Common myeloid progenitor, CD34-positive (primary cell): Measurements from ENCODE around the gene RAB3B.

Experiments
- CTCF ChIA-PET: fragments of 350-600 bp; sonication (Branson Sonifier 250); formaldehyde crosslinking; loops from one replicate; lab custom pipeline; 2021; ENCODE audit warnings: antibody characterized with exemption; lab: Charles Lee
- POLR2A ChIA-PET: fragments of 350-600 bp; sonication (Branson Sonifier 250); formaldehyde crosslinking; loops from one replicate; lab custom pipeline; 2021; ENCODE audit warnings: antibody characterized with exemption; lab: Charles Lee
- DNase-seq, 3 donors: peaks; one replicate each; pipeline versions ENCODE4 v3.0.0 to v3.0.0-alpha.2; 2013
- H3K27ac ChIP-seq, 2 experiments: 1 replicate in 1 of 2; 2 replicates in 1 of 2; pipeline ENCODE4 v1.7.0; 2013; ENCODE audit warnings: inconsistent platforms in 2 of 2, low read length in 2 of 2, mild to moderate bottlenecking in 2 of 2, low read depth in 1 of 2, moderate library complexity in 1 of 2; ENCODE audit not compliant: severe bottlenecking in 2 of 2, insufficient read depth in 1 of 2, poor library complexity in 1 of 2
- H3K27me3 ChIP-seq, 5 experiments: replicated peaks in 2 of 5; 1 replicate in 3 of 5; 2 replicates in 2 of 5; pipeline versions ENCODE4 v1.6.1 to v1.7.0; 2013; ENCODE audit warnings: low read length in 4 of 5, mild to moderate bottlenecking in 2 of 5, moderate library complexity in 2 of 5, inconsistent platforms in 1 of 5; ENCODE audit not compliant: insufficient read depth in 5 of 5, control insufficient read depth in 4 of 5
- H3K36me3 ChIP-seq, 4 experiments: 1 replicate in 2 of 4; 2 replicates in 2 of 4; pipeline versions ENCODE4 v1.6.1 to v1.7.0; 2013; ENCODE audit warnings: low read length in 3 of 4, control low read depth in 1 of 4, mild to moderate bottlenecking in 1 of 4; ENCODE audit not compliant: control insufficient read depth in 4 of 4, insufficient read depth in 4 of 4
- H3K4me1 ChIP-seq, 4 experiments: 1 replicate in 3 of 4; 2 replicates in 1 of 4; pipeline versions ENCODE4 v1.6.1 to v1.7.1; 2013; ENCODE audit warnings: low read length in 3 of 4, mild to moderate bottlenecking in 3 of 4, control low read depth in 1 of 4, inconsistent platforms in 1 of 4, moderate library complexity in 1 of 4; ENCODE audit not compliant: control insufficient read depth in 4 of 4, insufficient read depth in 4 of 4; ENCODE audit errors: control extremely low read depth in 1 of 4
- H3K4me3 ChIP-seq, 7 experiments: 1 replicate in 4 of 7; 2 replicates in 3 of 7; pipeline versions ENCODE4 v1.5.1 to v1.7.0; 2013; ENCODE audit warnings: mild to moderate bottlenecking in 7 of 7, low read length in 6 of 7, moderate library complexity in 6 of 7, inconsistent platforms in 2 of 7, low read depth in 2 of 7, control low read depth in 1 of 7; ENCODE audit not compliant: insufficient read depth in 4 of 7, control insufficient read depth in 1 of 7; ENCODE audit errors: extremely low read depth in 1 of 7
- H3K9me3 ChIP-seq, 5 experiments: 1 replicate in 4 of 5; 2 replicates in 1 of 5; pipeline versions ENCODE4 v1.6.1 to v1.7.1; 2013; ENCODE audit warnings: low read length in 4 of 5, mild to moderate bottlenecking in 2 of 5, inconsistent platforms in 1 of 5, low read depth in 1 of 5, moderate library complexity in 1 of 5; ENCODE audit not compliant: control insufficient read depth in 4 of 5, insufficient read depth in 2 of 5; ENCODE audit errors: control extremely low read depth in 1 of 5
- WGBS: methylation state at CpG from one replicate; pipeline ENCODE4 v1.1.5; 2013; ENCODE audit not compliant: insufficient coverage; 5-methylcytosine and 5-hydroxymethylcytosine counted together

RAB3B gene

DNA sequence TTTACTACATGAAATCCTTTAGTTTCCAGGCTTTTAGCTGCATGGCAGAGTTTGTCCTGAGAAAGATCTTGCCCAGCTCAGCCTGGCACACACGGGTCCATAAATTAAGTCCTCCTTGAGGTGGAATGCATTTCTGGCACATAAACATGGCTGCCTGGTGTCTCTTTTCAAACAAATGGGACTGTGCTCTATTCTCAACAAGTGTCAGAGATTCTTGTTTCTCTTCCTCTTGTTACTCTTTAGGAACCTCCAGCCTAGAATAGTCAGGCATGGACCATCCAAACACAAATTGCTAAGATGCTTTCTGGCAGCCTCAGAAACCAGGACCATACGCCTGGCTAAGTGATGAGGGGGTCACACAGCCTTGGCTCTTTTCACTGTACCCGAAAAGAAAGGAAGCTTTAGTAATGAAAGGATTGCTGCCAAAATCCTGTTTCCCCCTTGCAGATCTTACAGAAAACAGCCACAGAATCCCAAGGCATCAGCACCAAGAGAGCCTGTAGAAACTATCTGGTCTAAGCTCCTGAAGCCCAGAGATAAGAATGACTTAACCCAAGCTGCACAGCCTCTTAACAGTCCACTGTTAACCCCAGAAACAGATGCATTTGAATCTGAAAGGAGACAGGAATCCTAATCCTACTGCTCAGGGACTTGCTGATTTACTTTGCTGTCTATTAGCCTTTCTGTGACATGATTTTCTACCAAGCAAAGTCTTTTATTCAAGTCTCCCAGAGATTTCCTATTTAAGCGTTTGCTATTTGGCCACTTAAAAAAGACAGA is 80.1 kb downstream of the RAB3B start:
- peaks cover 0 to 6% (median 2%) of the 10 kb centered on the region in 5 experiments for H3K27me3 ChIP-seq
- no peaks in the 10 kb centered on the region for H3K36me3 ChIP-seq
- H3K4me3 ChIP-seq: no peak overlapping the region
- ChIA-PET CTCF (interaction anchor here (1.2 to 1.8 kb wide), 2 partner anchors 12 to 13 kb away, joined by 4 read pairs; no protein-coding TSS in a partner anchor), POLR2A (no interaction called here)
- WGBS: 97% methylated on average over 2 of the region's 4 CpGs
- H3K4me1 ChIP-seq: no peaks in the 10 kb centered on the region
- H3K9me3 ChIP-seq: peaks cover 0 to 8% (median 0%) of the 10 kb centered on the region in 5 experiments
- DNase-seq: no peak
- H3K27ac ChIP-seq: no peak overlapping the region

DNA sequence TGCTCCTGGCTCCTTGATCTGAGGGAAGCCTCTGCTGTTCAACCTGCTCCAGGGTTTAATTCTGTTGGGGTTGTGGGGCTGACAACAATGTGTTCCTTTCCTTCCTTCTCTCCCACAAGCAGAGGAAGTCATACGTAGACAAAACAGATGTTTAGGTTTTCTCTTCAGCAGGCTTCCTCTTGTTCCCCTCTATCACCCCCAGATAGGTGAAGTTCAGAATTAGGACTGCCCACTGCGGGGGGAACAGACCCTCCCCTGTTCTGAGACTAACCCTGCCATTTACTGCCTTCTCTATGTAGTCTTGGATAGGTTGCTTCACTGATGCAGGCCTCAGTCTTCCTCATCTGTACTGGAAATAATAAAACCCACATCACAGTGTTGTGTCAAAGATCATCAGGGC is 82.0 kb downstream of the RAB3B start:
- Histone ChIP-seq H3K4me1 (no peaks in the 10 kb centered on the region), H3K27me3 (peaks cover 0 to 3% (median 0%) of the 10 kb centered on the region in 5 experiments), H3K9me3 (peaks cover 0 to 8% (median 0%) of the 10 kb centered on the region in 5 experiments), H3K4me3 (no peak overlapping the region), H3K27ac (no peak overlapping the region), H3K36me3 (no peaks in the 10 kb centered on the region)
- POLR2A ChIA-PET: no interaction called here
- WGBS: 0% methylated on average over 1 of the region's 2 CpGs
- CTCF ChIA-PET: no interaction called here
- peak in 2 of 3 donors; percentile 18 to 33 for DNase-seq

DNA sequence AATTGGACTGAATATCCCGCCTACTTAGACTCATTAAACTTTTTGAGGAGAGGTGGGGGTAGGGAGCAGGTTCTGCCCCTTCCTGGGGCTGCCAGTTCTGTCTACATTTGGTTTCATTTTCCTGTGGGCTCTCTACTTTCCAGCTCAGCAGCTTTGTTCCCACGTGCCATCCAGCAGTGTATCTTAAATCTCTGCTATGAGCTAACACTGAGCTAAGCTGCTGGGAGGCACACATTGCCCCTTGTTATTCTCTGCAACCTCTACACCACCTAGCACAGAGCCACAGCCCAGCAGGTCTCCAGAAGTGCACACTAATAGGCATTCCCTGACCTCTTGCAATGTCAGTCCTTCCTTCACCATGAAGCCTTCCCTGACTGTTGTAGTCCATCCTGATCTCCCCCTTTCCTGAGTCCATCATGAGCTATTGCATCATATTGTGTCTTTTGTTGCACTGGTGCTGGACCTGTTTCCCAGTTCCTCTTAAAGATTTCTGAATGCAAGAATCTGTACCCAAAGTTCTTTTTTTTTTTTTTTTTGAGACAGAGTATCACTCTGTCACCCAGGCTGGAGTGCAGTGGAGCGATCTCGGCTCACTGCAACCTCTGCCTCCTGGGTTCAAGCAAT is 83.3 kb downstream of the RAB3B start:
- POLR2A ChIA-PET: no interaction called here
- Histone ChIP-seq H3K27ac (no peak overlapping the region), H3K36me3 (no peaks in the 10 kb centered on the region), H3K9me3 (peaks cover 0 to 8% (median 0%) of the 10 kb centered on the region in 5 experiments), H3K27me3 (peaks cover 0 to 3% (median 1%) of the 10 kb centered on the region in 5 experiments), H3K4me3 (no peak overlapping the region), H3K4me1 (no peaks in the 10 kb centered on the region)
- CTCF ChIA-PET: interaction anchor here (2.8 kb wide), 1 partner anchor 10 kb away, joined by 10 read pairs; no protein-coding TSS in a partner anchor
- WGBS: 30% methylated on average over 2 of the region's 4 CpGs
- DNase-seq: peak in 2 of 3 donors; percentile 28 to 42

DNA sequence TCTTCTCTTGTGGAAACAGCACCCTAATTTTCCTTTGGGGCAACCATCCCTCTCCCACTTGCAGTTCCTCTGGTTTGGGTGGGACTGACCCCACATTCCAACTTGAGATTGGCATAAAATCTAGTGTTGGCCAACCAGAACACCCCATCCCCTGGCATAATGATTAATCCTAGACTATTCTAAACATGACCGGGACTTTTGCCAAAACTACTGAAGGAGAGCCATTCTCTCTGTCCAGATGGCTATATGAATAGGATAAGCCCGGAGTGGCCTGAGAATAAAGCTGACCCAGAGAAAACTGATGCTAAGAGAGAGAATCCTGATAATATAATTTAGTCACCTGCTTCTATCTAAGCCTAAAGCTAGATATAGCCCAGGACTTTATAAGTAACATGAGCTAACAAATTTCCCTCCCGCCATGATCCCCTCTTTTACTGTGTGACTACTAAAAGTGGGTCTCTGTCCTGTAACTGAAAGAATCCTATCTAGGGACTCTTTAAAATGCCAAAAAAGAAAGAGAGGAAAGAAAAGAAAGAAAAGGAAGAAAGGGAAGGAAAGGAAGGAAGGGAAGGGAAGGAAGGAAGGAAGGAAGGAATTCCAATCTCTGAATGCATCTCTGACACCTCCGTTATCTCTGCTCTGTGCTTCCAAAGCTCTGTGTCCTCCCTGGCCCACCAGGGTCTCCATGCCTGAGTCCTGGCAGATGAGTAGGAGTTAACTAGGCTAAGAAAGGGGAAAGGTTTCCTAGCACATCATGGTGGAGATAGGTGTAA is 84.0 kb downstream of the RAB3B start:
- Histone ChIP-seq H3K27me3 (peaks cover 0 to 3% (median 1%) of the 10 kb centered on the region in 5 experiments), H3K4me1 (no peaks in the 10 kb centered on the region), H3K27ac (no peak overlapping the region), H3K4me3 (no peak overlapping the region), H3K9me3 (peaks cover 0 to 8% (median 0%) of the 10 kb centered on the region in 5 experiments), H3K36me3 (no peaks in the 10 kb centered on the region)
- WGBS: 95% methylated on average over 3 of the region's 4 CpGs
- CTCF ChIA-PET: interaction anchor here (2.8 kb wide), 1 partner anchor 9 kb away, joined by 10 read pairs; no protein-coding TSS in a partner anchor
- POLR2A ChIA-PET: no interaction called here
- DNase-seq: peak in 2 of 3 donors; percentile 11 to 13

DNA sequence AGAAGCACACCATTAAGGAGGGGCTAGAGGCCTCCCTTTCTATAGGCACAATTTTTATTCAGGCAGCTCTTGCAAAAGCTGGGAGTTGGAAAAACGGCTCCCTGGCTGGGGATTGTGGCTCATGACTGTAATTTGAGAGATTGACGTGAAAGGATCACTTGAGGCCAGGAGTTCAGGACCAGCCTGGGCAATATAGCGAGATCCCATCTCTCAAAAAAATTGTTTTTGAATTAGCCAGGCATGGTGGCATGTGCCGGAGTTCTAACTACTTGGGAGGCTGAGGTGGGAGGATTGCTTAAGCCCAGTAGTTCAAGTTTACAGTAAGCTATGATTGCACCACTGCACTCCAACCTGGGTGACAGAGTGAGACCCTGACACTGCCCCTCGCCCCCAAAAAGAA is 88.0 kb downstream of the RAB3B start:
- WGBS: 98% methylated on average over 4 of the region's 5 CpGs
- H3K27me3 ChIP-seq: peaks cover 0 to 22% (median 6%) of the 10 kb centered on the region in 5 experiments
- H3K27ac ChIP-seq: no peak overlapping the region
- ChIA-PET POLR2A (no interaction called here), CTCF (interaction anchor here (0.8 to 1.7 kb wide), 3 partner anchors 10 to 66 kb away, joined by 3 to 4 read pairs (median 3); no protein-coding TSS in a partner anchor)
- no peak for DNase-seq
- H3K4me3 ChIP-seq: no peak overlapping the region
- no peaks in the 10 kb centered on the region for H3K36me3 ChIP-seq
- peaks cover 0 to 8% (median 0%) of the 10 kb centered on the region in 5 experiments for H3K9me3 ChIP-seq
- H3K4me1 ChIP-seq: no peaks in the 10 kb centered on the region

DNA sequence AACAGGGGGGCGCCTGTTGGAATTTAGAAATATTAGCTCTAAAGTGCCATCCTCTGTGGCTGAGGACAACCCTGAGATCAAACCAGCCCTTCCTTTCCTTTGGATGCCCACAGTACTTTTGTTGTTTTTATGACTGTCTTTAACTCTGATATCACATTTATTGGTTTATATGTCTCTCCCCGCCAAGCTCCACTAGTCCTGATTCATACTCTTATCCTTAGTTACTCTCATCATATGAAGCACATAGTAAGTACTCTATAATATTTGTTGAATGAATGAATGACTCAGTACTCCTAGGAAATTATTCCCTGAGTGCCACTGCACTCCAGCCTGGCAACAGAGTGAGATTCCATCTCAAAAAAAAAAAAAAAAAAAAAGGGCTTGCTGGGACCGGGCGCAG is 89.3 kb downstream of the RAB3B start:
- Histone ChIP-seq H3K4me3 (no peak overlapping the region), H3K36me3 (no peaks in the 10 kb centered on the region), H3K4me1 (no peaks in the 10 kb centered on the region), H3K27ac (no peak overlapping the region), H3K27me3 (peaks cover 0 to 27% (median 7%) of the 10 kb centered on the region in 5 experiments), H3K9me3 (peaks cover 0 to 2% (median 0%) of the 10 kb centered on the region in 5 experiments)
- no CpG with 5 or more reads among the region's 4 CpGs for WGBS
- CTCF ChIA-PET: interaction anchor here (6.2 kb wide), 1 partner anchor 98 kb away, joined by 60 read pairs; no protein-coding TSS in a partner anchor
- POLR2A ChIA-PET: no interaction called here
- no peak for DNase-seq
